BE2C (cell line): Measurements from ENCODE around the gene PIGR. TPM values are rescaled to one million over a fixed set of nuclear protein-coding genes. Genes with fewer than 3 reads are reported as not detected.

ENCODE experiments used
- DNase-seq: peaks from one replicate; pipeline ENCODE4 v3.0.0-alpha.2; 2020
- H3K27me3 ChIP-seq: fragments of 250-450 bp; sonication (Bioruptor Pico); 2 replicates; pipeline ENCODE4 v1.5.1; 2020; ENCODE audit warnings: mild to moderate bottlenecking
- H3K36me3 ChIP-seq: fragments of 250-450 bp; sonication (Bioruptor Pico); 2 replicates; pipeline ENCODE4 v1.5.1; 2020; ENCODE audit warnings: mild to moderate bottlenecking
- H3K4me1 ChIP-seq: fragments of 250-450 bp; sonication (Bioruptor Pico); 2 replicates; pipeline ENCODE4 v1.5.1; 2020
- H3K4me3 ChIP-seq: 2 replicates; pipeline ENCODE4 v1.5.1; 2011; ENCODE audit warnings: low read depth, low read length
- H3K9me3 ChIP-seq: fragments of 250-450 bp; sonication (Bioruptor Pico); 2 replicates; pipeline ENCODE4 v1.5.1; 2020
- CTCF ChIP-seq: IDR thresholded peaks from 2 replicates; pipeline ENCODE4 v1.5.1; 2012; ENCODE audit warnings: mild to moderate bottlenecking, low read depth, low read length
- polyA plus RNA-seq: library from polyadenylated mRNA; unstranded; fragments of >200 nt; gene quantifications from one replicate; pipeline ENCODE4 v1.2.1, GENCODE V29; 2012; ENCODE audit warnings: low read depth, missing spikeins; ENCODE audit not compliant: insufficient read length, insufficient read depth

The PIGR gene, protein sequence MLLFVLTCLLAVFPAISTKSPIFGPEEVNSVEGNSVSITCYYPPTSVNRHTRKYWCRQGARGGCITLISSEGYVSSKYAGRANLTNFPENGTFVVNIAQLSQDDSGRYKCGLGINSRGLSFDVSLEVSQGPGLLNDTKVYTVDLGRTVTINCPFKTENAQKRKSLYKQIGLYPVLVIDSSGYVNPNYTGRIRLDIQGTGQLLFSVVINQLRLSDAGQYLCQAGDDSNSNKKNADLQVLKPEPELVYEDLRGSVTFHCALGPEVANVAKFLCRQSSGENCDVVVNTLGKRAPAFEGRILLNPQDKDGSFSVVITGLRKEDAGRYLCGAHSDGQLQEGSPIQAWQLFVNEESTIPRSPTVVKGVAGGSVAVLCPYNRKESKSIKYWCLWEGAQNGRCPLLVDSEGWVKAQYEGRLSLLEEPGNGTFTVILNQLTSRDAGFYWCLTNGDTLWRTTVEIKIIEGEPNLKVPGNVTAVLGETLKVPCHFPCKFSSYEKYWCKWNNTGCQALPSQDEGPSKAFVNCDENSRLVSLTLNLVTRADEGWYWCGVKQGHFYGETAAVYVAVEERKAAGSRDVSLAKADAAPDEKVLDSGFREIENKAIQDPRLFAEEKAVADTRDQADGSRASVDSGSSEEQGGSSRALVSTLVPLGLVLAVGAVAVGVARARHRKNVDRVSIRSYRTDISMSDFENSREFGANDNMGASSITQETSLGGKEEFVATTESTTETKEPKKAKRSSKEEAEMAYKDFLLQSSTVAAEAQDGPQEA
- polyA plus RNA-seq, result not detected

DNA sequence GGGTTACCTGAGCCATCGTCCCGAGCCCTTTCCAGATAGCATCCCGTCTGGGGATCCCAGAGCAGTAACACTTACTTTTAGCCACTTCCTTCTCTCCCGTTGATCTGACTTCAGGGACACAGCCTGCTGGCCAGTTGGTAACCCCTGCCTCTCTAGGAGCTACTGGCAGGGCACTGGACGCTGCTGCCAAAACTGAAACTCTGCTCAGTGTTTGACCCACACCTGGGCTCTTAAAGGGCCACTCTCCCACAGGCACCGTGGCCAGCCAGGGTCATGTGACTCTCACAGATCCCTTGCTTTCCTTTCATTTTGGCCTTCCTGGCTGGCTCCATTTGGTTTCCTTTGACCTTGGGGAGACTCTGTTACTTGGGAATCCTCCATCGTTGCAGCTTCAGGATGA, at the start of gene PIGR:
Gene PIGR, minus strand, starts transcription at position 206 of the 400 bp plus-strand sequence. CDS start 5,935 bp downstream, outside the sequence.
- H3K36me3 ChIP-seq, result no peaks in the 10 kb centered on the region
- no peak for TF ChIP-seq CTCF
- H3K4me3 ChIP-seq, result no peak within 1 kb of the TSS
- no peak for DNase-seq
- no peaks in the 10 kb centered on the region for H3K4me1 ChIP-seq
- H3K9me3 ChIP-seq, result no peaks in the 10 kb centered on the region
- peaks cover 15% of the 10 kb centered on the region for H3K27me3 ChIP-seq

DNA sequence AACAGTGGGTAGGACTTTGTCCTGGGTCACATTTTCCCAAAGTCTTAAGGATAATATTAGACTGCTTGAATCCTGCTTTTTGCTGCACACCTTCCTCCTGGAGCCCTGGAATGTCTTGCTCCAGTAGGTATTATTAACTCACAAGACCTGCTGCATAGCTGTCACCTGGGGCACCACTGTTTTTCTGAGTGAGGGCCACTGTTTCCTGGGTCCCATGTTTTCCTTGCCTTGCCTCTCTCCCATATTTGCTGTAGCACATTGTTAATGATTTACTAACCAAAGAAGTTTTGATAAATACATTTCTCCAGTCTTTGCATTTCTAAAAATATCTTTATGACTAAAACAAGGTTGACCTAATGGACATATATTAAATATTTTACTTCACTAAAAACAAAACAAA, 46.5 kb upstream of the PIGR start:
- H3K4me1 ChIP-seq, result no peaks in the 10 kb centered on the region
- TF ChIP-seq CTCF, result no peak
- H3K36me3 ChIP-seq, result no peaks in the 10 kb centered on the region
- H3K27me3 ChIP-seq, result peaks cover 73% of the 10 kb centered on the region
- no peaks in the 10 kb centered on the region for H3K9me3 ChIP-seq
- H3K4me3 ChIP-seq, result no peak overlapping the region
- no peak for DNase-seq

DNA sequence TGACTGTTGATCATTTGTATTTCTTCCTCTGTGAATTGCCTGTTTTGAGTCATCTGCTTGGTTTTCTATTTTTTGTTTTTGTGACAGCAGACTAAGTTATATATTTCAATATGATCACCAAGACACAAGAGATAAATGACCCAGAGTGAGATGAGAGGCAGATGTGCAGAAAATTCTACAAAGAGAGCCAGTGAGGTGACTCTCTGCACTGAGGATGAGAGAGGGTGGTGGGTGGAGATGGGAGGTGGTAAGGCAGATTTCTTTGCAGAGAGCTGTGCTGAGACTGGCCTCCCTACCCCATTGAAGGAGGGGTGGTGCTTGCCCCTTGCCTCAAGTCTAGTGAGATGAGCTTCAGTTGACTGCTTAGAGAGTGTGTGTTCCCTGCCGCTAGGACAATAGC, 41.6 kb upstream of the PIGR start:
- H3K4me1 ChIP-seq, result no peaks in the 10 kb centered on the region
- no peak overlapping the region for H3K4me3 ChIP-seq
- no peak for DNase-seq
- TF ChIP-seq CTCF, result no peak
- H3K9me3 ChIP-seq, result no peaks in the 10 kb centered on the region
- peaks cover 84% of the 10 kb centered on the region for H3K27me3 ChIP-seq
- no peaks in the 10 kb centered on the region for H3K36me3 ChIP-seq

DNA sequence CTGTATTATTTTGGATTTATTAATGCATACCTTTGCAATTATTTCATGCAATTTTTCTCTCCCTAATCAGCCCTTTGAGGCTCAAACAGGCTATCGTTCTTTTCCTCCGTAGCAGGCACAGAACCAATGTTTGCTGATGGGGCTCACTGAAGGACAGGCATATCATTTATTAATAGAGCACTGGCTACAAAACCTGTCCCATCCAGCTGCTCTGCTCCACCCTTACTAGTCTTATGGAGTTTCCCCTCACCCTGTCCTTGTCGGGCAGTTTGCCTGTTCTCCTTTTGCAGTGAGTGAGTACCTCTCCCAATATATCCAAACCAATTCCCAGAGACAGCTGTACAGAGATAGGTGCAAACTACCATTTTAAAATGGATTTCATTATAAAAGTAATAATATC, 40.6 kb upstream of the PIGR start:
- H3K4me3 ChIP-seq, result no peak overlapping the region
- DNase-seq, result no peak
- no peaks in the 10 kb centered on the region for H3K9me3 ChIP-seq
- no peaks in the 10 kb centered on the region for H3K36me3 ChIP-seq
- no peaks in the 10 kb centered on the region for H3K4me1 ChIP-seq
- TF ChIP-seq CTCF, result no peak
- H3K27me3 ChIP-seq, result peaks cover 79% of the 10 kb centered on the region

GRCh38 chr1:206986402-206986801, 40.1 kb upstream of the PIGR start:
- no peak for TF ChIP-seq CTCF
- Histone ChIP-seq H3K27me3 (peaks cover 74% of the 10 kb centered on the region), H3K36me3 (no peaks in the 10 kb centered on the region), H3K4me3 (no peak overlapping the region), H3K4me1 (no peaks in the 10 kb centered on the region), H3K9me3 (no peaks in the 10 kb centered on the region)
- DNase-seq, result no peak

GRCh38 chr1:206985162-206985749, 39.0 kb upstream of the PIGR start:
- Histone ChIP-seq H3K4me3 (no peak overlapping the region), H3K4me1 (no peaks in the 10 kb centered on the region), H3K9me3 (no peaks in the 10 kb centered on the region), H3K27me3 (peaks cover 65% of the 10 kb centered on the region), H3K36me3 (no peaks in the 10 kb centered on the region)
- no peak for DNase-seq
- no peak for TF ChIP-seq CTCF
